Amniotic epithelial cell (primary cell): Measurements from ENCODE around the gene SH2D7.

ENCODE experiments used
- DNase-seq: peaks from one replicate; pipeline ENCODE4 v3.0.0-alpha.2; 2010; ENCODE audit warnings: low read depth

Gene SH2D7

GRCh38 chr15:78077871-78078210, 14.5 kb upstream of the SH2D7 start:
- no peak for DNase-seq

- DNase-seq = no peak
These were observed 12.9 kb upstream of the SH2D7 start for GRCh38 chr15:78079298-78080087.

DNA sequence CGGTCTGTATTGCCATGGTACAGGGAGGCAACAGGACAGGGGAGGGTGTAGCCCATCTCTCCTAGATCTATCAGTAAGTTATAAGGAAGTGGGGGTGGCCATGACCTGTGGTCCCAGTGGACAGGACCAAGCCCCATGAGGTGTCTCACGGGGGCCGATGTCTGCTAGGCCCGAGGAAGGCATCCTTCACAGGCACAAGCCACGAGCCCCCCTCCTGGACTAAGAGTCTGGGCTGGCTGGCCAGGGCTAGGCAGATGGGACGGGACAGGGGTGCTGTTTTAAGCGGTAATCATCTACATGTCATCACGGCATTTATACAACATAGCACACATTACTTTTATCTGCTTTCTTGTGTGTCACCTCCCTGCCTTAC, 12.3 kb upstream of the SH2D7 start:
- DNase-seq = no peak

DNA sequence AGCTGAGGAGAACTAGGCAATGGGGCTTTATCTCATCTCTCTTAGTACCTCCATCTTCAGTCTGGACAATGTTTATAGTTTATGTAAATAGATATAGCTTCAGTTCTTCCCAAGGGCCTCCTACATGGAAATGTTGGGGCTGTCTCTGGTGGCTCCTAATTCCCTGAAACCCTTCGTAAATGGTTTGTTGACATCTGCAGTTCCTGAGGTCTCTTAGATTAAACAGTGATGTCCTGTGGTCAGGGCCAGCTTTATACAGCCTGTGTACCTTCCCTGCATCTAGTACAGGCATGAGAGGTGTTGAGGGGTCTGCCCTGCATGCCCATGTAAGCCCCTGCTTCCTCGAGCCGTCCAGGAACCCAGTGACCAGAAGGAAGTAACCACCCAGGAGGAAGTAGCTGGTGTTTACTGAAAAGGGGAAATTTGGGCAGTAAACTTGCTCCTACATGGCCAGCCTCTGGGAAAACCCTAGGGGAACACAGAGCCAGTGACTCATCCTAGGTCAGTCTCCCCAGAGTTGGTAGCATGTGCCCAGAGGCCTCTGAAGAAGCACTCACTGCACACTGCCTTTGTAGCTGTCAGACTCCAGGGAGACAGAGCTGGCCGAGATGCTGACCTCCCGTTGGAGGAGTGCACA, 10.1 kb upstream of the SH2D7 start:
- DNase-seq = no peak

DNA sequence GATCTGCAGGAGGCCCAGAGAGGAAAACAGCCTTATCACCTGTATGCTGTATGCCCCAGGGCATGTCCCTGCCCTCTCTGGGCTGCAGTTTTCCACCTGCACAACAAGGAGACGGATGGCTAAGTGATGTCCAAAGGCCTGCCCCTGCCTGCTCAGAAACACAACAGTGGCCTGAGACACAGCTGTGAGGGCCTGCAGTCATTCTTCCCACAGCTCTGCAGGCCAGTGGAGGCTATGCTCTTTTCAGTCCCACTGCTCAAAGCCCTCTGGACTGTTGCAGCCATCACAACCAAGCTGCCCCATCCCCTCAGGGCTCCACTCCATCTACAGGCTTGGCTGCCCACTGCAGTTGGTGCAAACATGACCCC, 9.6 kb upstream of the SH2D7 start:
- no peak for DNase-seq

DNA sequence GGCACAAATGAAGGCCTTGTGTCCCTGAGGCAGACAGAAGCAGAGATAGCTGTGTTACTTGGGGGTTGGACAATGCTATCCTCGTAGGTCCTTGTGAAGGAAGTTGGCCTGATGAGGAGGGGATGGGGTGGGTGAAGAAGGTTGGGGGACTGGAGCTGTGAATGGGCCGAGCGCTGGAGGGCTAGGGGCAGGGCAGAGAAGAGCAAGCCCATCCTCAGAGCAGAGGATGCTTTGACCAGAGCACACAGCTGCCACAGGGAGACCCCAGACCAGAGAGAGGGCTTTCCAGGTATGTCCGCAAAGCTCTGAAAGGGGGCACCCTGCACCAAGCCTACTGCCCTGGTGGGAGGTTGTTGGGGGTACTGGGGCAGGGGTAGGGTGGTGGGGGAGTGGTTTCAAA, 9.2 kb upstream of the SH2D7 start:
- no peak for DNase-seq

DNA sequence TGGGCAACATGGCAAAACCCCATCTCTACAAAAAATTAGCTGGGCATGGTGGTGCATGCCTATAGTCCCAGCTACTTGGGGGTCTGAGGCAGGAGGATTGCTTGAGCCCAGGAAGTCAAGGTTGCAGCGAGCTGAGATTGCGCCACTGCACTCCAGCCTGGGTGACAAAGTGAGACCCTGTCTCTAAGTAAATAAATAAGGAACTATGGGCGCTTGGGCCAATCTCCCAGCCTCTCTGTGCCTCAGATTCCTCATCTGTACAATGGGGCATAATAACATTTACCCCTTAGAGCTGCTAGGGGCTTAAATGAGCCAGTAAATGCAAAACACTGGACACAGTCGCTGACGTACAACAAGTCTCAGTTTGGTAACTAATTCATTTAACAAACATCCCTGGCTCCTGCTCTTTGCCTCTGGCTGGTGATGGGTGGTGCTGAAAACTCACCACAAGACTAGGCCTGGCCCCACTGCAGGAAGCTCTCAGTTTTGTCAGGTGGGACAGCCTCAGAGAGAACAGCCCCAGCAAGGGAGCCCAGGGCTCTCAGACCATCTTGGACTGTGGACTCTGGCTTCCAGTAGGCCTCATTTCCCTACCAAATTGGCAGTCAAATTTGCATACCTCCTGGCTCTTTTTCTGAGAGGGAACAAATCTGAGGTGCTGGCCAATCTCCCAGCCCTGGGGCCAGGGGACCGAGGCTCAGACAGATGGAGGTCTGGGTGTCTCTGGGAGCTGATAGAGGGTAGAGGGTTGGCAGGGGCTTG, 8.5 kb upstream of the SH2D7 start:
- no peak for DNase-seq

DNA sequence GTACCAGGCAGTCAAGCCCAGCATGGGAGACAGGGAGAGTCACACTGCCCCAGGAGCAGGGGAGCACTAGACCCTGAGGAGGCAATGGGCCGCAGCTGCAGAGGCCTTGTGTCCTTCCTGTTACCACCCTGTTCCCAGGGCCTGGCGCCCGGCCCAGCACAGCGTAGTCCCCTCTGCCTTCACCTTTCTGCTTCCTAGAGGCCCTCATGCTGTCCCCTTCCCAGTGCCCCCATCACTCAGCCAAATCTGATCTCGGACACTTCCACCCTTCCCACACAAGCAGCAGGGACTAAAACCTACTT, 8.0 kb upstream of the SH2D7 start:
- no peak for DNase-seq

GRCh38 chr15:78085928-78086327, 6.4 kb upstream of the SH2D7 start:
- DNase-seq = peak; percentile 69

DNA sequence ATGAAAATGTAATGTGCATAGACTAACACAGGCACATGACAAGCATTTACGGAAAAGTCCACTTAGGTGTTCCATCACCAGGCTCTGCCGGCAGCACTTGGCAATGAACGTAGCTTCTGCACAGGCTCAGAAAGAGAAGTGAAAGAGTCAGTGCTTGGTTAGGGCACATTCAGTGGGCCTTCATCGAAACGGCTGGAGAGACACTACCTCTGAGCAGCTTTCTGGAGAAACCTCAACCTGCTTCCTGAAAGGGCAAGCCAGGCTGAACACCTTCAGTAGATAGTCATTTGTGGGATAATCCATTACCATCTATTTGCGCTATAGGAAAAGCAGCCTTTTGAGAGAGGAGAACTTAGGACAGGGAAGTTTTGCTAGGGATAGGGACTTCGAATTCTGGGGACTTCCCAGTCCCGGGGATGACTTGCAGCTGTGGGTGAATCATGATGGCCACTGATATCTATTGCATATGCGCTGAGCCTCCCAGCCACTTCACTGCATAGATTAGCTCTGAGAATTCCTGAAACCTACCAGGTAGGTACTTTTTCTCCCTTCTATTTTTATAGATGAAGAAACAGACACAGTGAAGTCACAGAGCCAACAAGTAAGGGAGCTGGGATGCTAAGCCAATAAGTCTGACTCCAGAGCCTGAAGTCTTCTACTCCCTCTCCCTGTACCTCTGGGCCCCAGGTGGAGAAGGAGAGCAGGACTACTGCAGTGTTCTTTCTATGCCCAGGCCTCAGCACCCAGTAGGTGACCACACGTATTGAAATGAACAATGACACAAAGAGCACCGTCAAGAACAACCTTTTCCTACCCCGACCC, 4.2 kb upstream of the SH2D7 start:
- DNase-seq = no peak

DNA sequence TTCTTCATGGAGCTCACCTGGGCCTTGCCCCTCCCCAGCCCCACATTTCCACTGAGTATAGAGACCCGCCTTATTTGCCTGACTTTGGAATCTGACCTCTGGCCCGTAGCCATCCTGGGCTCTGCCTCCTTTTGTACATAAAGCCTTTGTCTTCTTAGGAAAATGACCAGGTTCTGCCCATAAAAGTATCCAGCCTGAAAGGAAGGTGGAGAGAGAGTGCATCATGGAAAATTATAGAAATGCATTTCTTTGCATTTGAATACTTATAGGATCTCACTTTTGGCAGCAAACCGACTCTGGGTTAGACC, 3.6 kb upstream of the SH2D7 start:
- DNase-seq = no peak

DNA sequence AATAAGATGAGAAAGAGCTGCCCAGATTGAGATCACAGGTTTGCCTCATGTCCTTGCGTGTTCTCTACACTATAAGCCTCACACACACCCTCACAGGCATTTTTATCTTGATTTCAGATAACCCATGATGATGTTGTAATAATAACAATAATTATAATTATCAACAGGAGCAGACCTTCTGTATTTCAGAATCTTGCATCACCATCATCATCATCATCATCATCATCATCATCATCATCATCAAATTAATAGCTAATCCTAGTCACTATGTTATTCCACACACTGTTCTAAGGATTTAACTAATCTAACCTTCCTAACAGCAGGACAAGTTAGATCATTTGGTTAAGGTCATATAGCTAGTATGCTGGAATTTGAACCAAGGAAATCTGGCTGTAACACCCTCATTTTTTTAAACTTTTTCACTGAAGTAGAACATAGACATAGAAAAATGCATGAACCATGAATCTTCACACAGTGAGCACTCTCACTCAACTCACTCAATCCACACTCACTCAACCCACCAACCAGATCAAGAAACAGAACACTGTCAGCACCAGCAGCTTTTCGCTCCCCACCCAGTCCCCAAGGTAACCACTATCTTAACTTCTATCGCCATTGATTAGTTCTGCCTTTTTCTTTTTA, 1.8 kb upstream of the SH2D7 start:
- DNase-seq = no peak

DNA sequence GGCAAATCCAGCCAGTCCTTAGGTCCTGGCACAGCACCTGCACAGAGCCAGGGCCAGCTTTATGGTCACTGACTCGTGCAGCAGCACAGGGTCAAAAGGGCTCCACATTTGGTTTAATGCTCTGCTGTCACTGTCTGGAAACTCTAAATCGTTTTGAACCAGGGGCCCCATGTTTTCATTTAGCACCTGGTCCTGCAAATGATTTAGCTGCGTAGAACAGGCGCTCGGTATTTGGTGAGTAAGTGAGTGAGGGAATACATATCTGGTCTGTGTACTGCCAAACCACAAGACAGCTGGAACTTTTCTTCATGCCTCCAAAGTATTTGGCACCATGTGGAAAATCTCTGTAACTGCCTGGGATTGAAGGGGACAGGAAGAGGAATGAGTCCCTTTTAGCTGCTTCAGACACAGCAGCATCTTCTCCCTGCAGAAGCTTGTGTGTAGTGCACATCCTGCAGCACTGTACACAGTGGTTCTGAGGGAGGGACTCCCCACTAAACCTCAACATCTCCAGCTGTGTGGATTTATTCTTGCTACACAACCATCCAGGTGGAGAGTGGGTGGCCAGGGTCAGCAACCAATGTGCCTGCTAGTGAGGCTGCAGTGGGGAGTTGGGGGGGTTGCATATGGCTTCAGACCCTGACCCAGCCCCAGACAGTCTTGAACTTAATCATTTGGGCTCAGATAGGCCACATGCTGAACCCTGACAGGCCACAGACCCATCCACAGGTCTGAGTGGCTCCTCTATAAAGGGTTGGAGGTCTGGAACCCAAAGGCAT, 1.1 kb downstream of the SH2D7 start:
- DNase-seq = peak; percentile 90

DNA sequence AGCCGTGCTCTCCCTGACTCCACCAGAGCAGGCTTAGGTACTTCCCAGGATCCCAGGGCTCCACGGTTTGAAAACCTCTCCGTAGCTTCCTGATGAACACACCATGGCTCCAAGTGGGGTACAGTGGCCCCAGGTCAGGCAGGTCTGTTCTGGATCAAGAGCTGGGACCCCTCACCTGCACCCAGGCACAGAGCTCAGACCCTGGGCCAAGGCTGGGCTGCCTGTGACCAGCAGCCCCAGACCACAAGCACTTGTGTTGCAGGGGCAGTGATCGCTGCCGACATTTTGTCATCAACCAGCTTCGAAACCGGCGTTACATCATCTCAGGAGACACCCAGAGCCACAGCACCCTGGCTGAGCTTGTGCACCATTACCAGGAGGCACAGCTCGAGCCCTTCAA, 5.3 kb downstream of the SH2D7 start:
- DNase-seq = no peak

- DNase-seq = no peak
These were observed 5.9 kb downstream of the SH2D7 start for GRCh38 chr15:78098131-78098755.

GRCh38 chr15:78100886-78101285, 8.5 kb downstream of the SH2D7 start:
- DNase-seq = no peak

DNA sequence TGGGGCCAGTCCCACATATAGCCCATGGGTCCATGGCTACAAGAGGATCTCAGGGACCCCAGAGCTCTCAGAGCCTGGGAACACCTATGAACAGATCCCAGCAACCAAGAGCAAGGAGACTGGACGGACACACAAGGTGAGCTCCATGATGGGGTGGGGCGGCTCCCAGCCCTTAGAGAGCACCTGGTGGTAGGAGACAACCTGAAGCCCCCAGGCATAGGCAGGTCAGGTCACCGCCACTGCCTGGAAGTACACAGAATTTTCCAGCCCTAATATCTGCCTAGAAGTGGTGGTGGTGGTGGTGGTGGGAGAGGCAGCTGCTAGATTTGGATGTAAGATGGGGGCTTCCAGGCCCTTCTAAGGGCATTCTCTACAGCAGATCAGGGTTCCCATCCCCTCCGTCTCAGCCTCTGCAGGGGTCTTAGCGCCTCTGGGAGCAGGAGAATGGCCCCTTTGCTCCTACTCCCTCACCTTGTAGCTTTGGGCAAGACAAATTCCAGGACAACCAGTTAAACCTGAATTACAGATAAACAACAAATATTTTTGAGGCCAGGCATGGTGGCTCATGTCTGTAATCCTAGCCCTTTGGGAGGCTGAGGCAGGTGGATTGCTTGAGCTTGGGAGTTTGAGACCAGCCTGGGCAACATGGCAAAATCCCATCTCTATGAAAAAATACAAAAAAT, 9.2 kb downstream of the SH2D7 start:
- DNase-seq = no peak

DNA sequence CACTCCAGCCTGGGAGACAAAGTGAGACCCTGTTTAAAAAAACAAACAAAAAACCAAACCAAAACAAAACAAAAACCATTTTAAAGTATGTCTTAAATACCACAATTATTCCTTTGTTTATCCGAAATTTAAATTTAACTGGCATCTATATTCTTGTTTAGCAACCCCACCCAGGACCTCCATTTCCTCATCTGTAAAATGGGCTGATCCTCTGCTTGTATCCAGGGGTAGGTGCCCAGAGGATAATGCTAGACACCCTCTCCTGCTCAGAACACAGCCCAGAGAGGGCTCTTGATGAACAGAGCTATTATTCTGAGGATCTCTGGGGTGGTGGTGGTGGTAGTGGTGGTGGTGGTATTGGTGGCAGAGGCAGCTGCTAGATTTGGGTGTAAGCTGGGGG, 9.8 kb downstream of the SH2D7 start:
- DNase-seq = no peak

- no peak for DNase-seq
These were observed 10.4 kb downstream of the SH2D7 start for GRCh38 chr15:78102741-78103140.

DNA sequence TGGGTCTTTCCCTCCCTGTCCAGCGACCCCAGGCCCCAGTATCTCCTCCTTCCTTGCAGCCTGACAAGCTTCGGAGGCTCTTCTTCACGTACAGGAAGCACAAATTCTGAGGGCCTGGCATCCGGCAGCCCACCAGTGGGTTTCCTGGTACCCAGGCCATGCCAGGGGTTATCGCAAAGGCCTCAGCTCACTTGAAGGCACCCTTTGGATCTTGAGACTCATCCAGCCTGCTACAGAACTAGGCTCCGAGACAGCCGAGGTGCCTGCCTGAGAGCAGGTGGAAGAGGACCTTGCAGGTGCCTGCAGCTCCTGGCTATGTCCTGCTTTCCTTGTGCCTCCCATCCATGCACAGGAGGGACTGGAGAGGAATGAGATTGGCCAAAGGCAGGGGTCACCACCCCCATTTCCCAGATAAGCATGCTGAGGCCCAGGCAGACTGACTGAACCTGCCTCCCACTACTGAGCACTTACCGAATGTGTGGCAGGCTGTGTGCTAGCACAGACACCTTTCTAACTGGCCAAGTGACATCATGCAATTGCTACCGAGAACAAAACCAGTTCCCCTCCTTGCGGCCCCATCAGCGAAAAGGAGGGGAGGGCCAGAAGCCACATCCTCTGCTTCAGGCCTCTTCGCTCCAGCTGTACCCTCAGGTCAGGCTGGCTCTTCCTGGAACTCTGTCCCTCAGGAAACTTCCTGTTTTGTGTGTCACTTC, 11.2 kb downstream of the SH2D7 start:
- DNase-seq = no peak
